HUES6 (cell line): ENCODE measurements around the gene CFAP65.

ENCODE experiments used
- H3K27ac ChIP-seq: 2 replicates; pipeline ENCODE4 v1.7.0; 2013; ENCODE audit warnings: low read depth, mild to moderate bottlenecking, low read length, inconsistent platforms
- H3K27me3 ChIP-seq: 2 replicates; pipeline ENCODE4 v1.6.1; 2013; ENCODE audit warnings: low read length; ENCODE audit not compliant: control insufficient read depth, insufficient read depth
- H3K36me3 ChIP-seq: 2 replicates; pipeline ENCODE4 v1.6.1; 2013; ENCODE audit warnings: low read length; ENCODE audit not compliant: control insufficient read depth, insufficient read depth
- H3K4me1 ChIP-seq: 2 replicates; pipeline ENCODE4 v1.6.1; 2013; ENCODE audit warnings: low read length; ENCODE audit not compliant: control insufficient read depth, insufficient read depth
- H3K4me3 ChIP-seq: 2 replicates; pipeline ENCODE4 v1.5.1; 2013; ENCODE audit warnings: low read depth, low read length
- H3K9ac ChIP-seq: one replicate; pipeline ENCODE4 v1.6.1; 2013; ENCODE audit warnings: mild to moderate bottlenecking, low read length
- H3K9me3 ChIP-seq: 2 replicates; pipeline ENCODE4 v1.6.1; 2013; ENCODE audit warnings: low read depth, low read length; ENCODE audit not compliant: control insufficient read depth, insufficient read depth

The CFAP65 gene

DNA sequence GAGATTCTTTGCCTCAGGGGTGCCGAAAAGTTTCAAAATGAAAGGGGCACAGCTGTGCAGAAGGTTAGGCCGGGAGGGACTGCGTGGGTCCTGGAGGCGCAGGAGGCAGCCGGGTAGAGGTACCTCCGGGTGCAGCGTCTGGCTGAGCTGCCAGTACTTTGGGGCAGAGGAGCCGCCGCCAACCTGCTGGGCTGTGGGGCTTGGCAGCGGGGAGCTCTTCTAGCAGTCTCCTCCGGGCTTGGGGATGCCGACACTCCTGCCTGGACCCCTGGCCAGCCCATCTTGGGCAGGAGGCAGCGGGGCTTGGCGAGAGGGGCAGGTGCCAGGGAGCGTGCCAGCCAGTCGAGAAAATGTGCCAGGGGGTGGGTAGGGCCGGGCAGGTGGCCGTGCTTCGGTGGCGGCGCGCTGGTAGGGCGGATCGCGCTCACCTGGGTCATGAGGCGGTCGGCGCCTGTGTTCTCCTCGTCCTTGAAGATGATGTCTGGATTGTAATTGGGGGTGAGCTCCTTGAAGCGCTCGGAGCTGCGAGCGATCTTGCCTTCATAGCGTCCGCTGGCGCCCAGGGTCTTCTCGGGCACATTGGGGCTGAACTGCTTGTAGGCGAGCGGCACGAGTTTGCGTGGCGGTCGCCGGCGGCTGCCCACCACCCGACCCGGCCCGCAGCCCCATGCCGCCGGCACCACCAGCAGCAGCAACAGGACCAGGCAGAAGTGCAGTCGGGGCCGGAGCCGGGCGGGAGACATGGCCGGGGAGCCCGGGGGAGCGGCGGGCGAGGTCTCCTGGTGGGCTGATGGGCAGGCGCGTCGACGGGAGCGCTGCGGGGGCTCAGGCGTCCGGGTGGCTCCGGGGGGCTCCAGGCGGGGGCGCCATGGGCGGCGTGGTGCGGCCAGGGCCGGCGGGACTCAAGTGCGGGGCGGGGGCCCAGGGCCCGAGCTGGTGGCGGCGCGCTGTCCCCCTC lies 18.7 kb upstream of the CFAP65 start:
- Histone ChIP-seq H3K9me3 (no peaks in the 10 kb centered on the region), H3K4me1 (peaks cover 29% of the 10 kb centered on the region), H3K4me3 (peak overlapping the region; percentile 45), H3K9ac (no peak overlapping the region), H3K27me3 (peaks cover 99% of the 10 kb centered on the region), H3K36me3 (no peaks in the 10 kb centered on the region), H3K27ac (no peak overlapping the region)

DNA sequence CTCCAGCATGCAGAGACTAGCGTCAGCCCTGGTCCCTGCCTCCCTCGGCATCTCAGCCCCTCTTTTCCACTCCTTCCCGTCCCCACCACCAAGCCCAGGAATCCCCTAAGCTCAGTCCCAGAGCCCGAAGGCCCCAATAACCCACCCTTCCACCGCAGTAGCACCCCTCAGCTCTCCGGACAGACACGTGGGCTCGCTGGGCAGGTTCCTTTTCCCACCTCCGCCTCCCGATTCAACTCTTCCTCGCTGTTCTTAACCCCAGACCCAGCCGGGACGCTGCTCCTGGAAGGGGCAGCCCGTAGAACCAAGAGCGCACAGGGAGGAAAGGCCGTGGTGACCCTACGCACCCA lies 18.0 kb upstream of the CFAP65 start:
- Histone ChIP-seq H3K36me3 (no peaks in the 10 kb centered on the region), H3K9me3 (no peaks in the 10 kb centered on the region), H3K4me3 (0 out of 2 replicates have a peak overlapping the region, but pooled peaks have one; percentile 45), H3K9ac (no peak overlapping the region), H3K27ac (no peak overlapping the region), H3K4me1 (peaks cover 29% of the 10 kb centered on the region), H3K27me3 (peaks cover 99% of the 10 kb centered on the region)

- peak overlapping the region; percentile 50; the same call in 1 of the 2 replicates for H3K4me3 ChIP-seq
- H3K27me3 ChIP-seq, result peaks cover 99% of the 10 kb centered on the region
- no peak overlapping the region for H3K27ac ChIP-seq
- H3K9ac ChIP-seq, result no peak overlapping the region
- H3K9me3 ChIP-seq, result no peaks in the 10 kb centered on the region
- no peaks in the 10 kb centered on the region for H3K36me3 ChIP-seq
- peaks cover 29% of the 10 kb centered on the region for H3K4me1 ChIP-seq
These were observed 17.4 kb upstream of the CFAP65 start for GRCh38 chr2:219058541-219059374.

- no peaks in the 10 kb centered on the region for H3K9me3 ChIP-seq
- H3K27ac ChIP-seq, result no peak overlapping the region
- H3K4me1 ChIP-seq, result peaks cover 26% of the 10 kb centered on the region
- peak overlapping the region; percentile 50 for H3K4me3 ChIP-seq
- peaks cover 99% of the 10 kb centered on the region for H3K27me3 ChIP-seq
- no peaks in the 10 kb centered on the region for H3K36me3 ChIP-seq
- no peak overlapping the region for H3K9ac ChIP-seq
These were observed 16.6 kb upstream of the CFAP65 start for GRCh38 chr2:219057709-219058540.

DNA sequence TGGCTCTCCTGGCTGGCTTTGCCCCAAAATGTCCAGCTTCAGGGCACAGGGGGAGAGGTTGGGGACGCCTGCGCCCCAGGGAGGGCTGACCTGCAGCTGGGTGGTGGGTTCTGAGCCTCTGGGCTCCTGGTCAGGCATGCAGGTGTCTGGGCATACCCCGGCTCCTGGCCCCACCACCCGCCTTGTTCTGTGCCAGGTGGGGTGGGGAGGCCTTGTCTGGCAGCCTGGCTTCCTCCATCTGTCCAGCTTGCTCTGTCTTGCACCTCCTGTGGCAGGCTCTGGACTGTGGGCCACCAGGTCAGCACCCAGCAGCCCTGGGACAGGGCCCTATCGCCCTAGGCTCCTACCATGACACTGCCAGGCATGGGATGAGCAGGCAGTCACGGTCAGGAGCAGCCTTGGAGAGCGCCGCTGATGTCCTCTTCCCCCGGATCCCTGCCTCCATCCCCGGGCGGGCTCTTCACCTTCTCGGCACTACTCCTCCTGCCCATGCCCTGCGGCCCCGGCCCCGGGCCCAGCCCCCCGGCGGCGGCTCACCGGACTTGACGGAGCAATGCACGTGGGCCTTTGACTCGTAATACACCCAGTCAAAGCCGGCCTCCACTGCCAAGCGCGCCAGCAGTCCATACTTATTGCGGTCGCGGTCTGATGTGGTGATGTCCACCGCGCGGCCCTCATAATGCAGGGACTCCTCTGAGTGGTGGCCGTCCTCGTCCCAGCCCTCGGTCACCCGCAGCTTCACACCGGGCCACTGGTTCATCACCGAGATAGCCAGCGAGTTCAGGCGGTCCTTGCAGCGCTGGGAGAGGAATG lies 15.8 kb upstream of the CFAP65 start:
- H3K9me3 ChIP-seq, result no peaks in the 10 kb centered on the region
- H3K9ac ChIP-seq, result no peak overlapping the region
- H3K4me1 ChIP-seq, result peaks cover 20% of the 10 kb centered on the region
- peaks cover 99% of the 10 kb centered on the region for H3K27me3 ChIP-seq
- no peak overlapping the region for H3K27ac ChIP-seq
- H3K36me3 ChIP-seq, result no peaks in the 10 kb centered on the region
- peak overlapping the region; percentile 50 for H3K4me3 ChIP-seq

GRCh38 chr2:219056176-219056895 lies 15.0 kb upstream of the CFAP65 start:
- peaks cover 18% of the 10 kb centered on the region for H3K4me1 ChIP-seq
- no peaks in the 10 kb centered on the region for H3K9me3 ChIP-seq
- no peak overlapping the region for H3K27ac ChIP-seq
- peaks cover 98% of the 10 kb centered on the region for H3K27me3 ChIP-seq
- no peak overlapping the region for H3K9ac ChIP-seq
- H3K4me3 ChIP-seq, result no peak overlapping the region
- no peaks in the 10 kb centered on the region for H3K36me3 ChIP-seq

DNA sequence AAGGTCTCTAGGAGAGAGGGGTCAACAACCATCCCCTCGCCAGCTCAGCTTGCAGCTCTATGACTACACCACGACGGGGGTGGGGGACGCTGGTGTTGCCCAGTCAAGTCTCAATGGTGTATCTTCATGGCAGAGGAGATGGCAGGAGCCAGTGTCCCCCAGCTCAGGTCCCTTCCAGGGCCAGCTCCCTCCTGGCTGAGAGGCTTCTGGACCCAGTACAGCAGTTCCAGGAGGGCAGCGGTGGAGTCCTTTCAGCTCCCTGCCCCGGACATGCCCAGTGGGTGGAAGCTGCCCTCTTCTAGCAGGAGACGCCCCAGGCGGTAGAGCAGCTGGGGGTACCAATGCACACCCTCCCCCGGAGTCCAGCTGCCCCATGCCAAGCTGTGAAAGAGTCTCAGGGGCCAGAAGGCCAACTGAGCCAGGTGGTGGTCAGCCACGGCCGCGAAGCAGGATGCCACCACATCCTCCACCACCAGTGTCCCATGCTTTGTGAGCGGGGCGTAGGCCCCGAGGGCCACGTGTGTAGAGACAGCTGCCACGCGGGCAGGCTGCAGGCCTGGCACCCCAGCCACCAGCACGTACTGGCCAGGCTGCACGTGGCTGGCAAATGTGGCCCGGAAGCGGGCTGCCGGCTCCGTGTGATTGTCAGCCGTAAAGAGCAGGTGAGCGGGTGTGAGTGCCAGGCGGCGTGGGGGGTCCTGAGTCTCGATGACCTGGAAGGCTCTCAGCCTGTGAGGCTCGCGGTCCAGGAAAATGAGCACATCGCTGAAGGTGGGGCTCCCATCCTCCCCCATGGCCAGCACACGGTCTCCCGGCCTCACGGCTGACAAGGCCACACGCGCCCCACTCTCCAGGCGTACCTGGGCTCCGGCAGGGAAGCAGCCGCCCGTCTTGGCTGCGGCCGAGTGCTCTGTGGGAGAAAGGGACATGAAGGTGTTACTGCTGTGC lies 13.9 kb upstream of the CFAP65 start:
- Histone ChIP-seq H3K9ac (no peak overlapping the region), H3K27ac (no peak overlapping the region), H3K9me3 (no peaks in the 10 kb centered on the region), H3K27me3 (peaks cover 99% of the 10 kb centered on the region), H3K4me1 (peaks cover 16% of the 10 kb centered on the region), H3K4me3 (no peak overlapping the region), H3K36me3 (no peaks in the 10 kb centered on the region)

- H3K4me1 ChIP-seq, result no peaks in the 10 kb centered on the region
- H3K4me3 ChIP-seq, result no peak overlapping the region
- peaks cover 90% of the 10 kb centered on the region for H3K27me3 ChIP-seq
- H3K36me3 ChIP-seq, result no peaks in the 10 kb centered on the region
- no peak overlapping the region for H3K27ac ChIP-seq
- no peaks in the 10 kb centered on the region for H3K9me3 ChIP-seq
- no peak overlapping the region for H3K9ac ChIP-seq
These were observed 8.0 kb upstream of the CFAP65 start for GRCh38 chr2:219049282-219049681.

- Histone ChIP-seq H3K9me3 (no peaks in the 10 kb centered on the region), H3K27ac (no peak overlapping the region), H3K4me3 (no peak overlapping the region), H3K4me1 (no peaks in the 10 kb centered on the region), H3K27me3 (peaks cover 91% of the 10 kb centered on the region), H3K36me3 (no peaks in the 10 kb centered on the region), H3K9ac (no peak overlapping the region)
These were observed 4.7 kb upstream of the CFAP65 start for GRCh38 chr2:219045937-219046550.
